ENCODE results near the gene MYH15.

DNA sequence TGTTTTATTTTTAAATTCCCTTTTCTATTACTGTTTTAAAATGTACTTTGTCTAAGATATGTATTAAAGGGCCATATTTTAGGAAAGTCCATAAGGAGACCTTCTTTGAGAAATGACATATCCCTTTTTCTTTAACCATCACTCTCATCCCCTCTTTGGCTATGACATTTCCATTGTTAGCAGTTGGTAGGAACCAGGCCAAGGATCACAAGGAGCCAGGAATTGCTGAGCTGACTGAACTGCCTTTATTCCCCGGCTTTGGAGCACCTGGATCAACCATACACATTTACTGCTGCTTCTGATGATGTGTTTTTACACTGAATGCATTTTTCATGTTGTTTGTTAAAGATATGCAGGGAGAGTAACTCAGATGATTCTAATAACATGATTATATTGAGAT is 134.4 kb downstream of the MYH15 start:
- TF ChIP-seq CTCF (conservative IDR thresholded peaks at IDR 0.05; ENCODE audit: low read depth, low read length) (no peak), FOS (IDR thresholded peaks at IDR 0.05; ENCODE audit: low read depth, low read length) (no peak), POLR2A (IDR thresholded peaks at IDR 0.05; ENCODE audit: low read depth, low read length) (no peak), MXI1 (IDR thresholded peaks at IDR 0.05; ENCODE audit: borderline replicate concordance, low read depth, low read length) (no peak)

All from IMR-90 (cell line).